ENCODE data around the gene ARNT2. TPM values are rescaled to one million over a fixed set of nuclear protein-coding genes. Genes with fewer than 3 reads are reported as not detected.

Gene ARNT2
- total RNA-seq, 1 donor from 2014 or later, result not detected

DNA sequence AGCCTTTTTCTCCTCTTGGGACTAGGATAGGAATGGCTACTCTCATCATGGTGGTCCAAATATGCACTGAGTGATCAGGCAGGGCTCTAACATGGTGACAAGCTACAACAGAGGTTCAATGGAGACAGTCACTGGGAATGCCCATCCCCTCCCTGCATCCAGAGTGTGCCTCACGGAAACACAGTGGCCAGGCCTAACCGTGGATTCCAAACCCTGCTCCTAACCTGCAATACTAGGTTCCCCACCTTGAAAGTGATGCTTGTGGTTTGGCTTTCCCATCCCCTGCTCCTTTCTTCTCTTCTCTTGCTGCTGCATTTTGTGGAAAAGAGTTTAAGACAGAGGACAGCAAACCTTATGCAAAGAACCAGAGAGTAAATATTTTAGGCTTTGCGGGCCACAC is 216.0 kb downstream of the ARNT2 start:
- no peak overlapping the region for H3K4me3 Mint-ChIP-seq
- intact Hi-C loops (cut with micrococcal nuclease), result no loop called here
- no peak for DNase-seq
- no peak overlapping the region for H3K27ac Mint-ChIP-seq
- peaks cover 24% of the 10 kb centered on the region for H3K27me3 Mint-ChIP-seq
- peaks cover 3% of the 10 kb centered on the region for H3K9me3 Mint-ChIP-seq
- no peaks in the 10 kb centered on the region for H3K36me3 Mint-ChIP-seq (ENCODE audit: low read depth)
- H3K4me1 Mint-ChIP-seq, result no peaks in the 10 kb centered on the region

DNA sequence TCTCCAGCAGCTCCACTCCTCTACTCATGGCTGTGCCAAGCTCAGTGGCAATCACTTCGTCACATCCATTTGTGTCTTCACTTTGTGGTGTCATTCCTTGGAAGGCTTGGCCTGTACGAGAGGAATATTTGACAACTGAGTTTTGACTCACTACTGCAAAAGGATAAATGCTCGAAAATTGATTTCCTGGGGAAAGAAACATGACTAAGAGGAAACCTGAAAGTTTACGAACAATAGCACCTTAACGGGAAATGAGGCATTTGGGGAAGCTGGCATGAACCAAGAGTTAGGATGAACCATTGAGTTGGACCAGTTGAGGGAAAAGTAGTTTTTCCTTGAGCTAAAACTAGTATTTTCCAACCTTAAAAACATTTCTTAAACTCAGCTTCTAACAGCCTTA is 216.7 kb downstream of the ARNT2 start:
- no peak for DNase-seq
- Mint-ChIP-seq H3K27ac (no peak overlapping the region), H3K9me3 (peaks cover 3% of the 10 kb centered on the region), H3K4me3 (no peak overlapping the region), H3K36me3 (ENCODE audit: low read depth) (no peaks in the 10 kb centered on the region), H3K27me3 (peaks cover 24% of the 10 kb centered on the region), H3K4me1 (no peaks in the 10 kb centered on the region)
- intact Hi-C loops (cut with micrococcal nuclease), result no loop called here

DNA sequence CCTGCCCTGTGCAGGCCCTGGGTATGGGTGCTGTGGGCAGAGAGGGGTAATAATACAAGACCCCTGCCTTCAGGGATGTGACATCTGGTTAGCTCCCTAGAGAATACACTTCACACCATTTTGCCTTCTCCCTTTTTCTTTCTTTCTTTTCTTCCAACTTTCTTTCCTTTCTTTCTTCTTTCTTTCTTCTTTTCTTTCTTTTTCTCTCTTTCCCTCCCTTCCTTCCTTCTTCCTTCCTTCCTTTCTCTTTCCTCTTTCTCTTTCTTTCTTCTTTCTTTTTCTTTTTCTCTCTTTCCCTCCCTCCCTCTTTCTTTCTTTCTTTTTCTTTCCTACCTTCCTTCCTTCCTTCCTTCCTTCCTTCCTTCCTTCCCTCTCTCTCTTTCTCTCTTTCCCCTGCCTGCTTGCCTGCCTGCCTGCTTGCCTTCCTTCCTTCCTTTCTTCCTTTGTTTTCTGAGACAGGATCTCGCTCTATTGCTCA is 222.5 kb downstream of the ARNT2 start:
- Mint-ChIP-seq H3K27me3 (peaks cover 4% of the 10 kb centered on the region), H3K27ac (no peak overlapping the region), H3K4me3 (no peak overlapping the region), H3K4me1 (no peaks in the 10 kb centered on the region), H3K9me3 (peaks cover 3% of the 10 kb centered on the region), H3K36me3 (ENCODE audit: low read depth) (no peaks in the 10 kb centered on the region)
- no peak for DNase-seq
- intact Hi-C loops (cut with micrococcal nuclease), result no loop called here

DNA sequence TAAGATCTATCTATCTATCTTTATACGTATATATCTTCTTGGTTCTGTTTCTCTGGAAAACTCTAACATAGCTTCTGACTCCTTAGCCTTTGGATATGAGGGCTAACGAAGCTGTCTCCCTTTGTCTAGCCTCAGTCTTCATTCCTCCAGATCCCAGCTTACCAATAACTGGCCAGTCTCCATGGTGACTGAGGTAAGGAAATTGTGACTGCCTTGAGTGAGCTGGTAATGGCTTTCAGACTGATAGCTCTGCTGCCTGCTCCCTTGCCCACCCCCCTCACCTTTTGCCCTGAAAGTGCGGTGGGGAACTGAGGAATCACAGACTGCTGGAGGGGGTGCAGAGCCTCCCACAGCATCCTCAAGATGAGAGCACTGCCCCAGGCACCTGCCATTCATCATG is 225.2 kb downstream of the ARNT2 start:
- no peak for DNase-seq
- intact Hi-C loops (cut with micrococcal nuclease), result no loop called here
- H3K27ac Mint-ChIP-seq, result no peak overlapping the region
- H3K36me3 Mint-ChIP-seq (ENCODE audit: low read depth), result no peaks in the 10 kb centered on the region
- H3K27me3 Mint-ChIP-seq, result peaks cover 2% of the 10 kb centered on the region
- H3K4me3 Mint-ChIP-seq, result no peak overlapping the region
- no peaks in the 10 kb centered on the region for H3K9me3 Mint-ChIP-seq
- H3K4me1 Mint-ChIP-seq, result no peaks in the 10 kb centered on the region

DNA sequence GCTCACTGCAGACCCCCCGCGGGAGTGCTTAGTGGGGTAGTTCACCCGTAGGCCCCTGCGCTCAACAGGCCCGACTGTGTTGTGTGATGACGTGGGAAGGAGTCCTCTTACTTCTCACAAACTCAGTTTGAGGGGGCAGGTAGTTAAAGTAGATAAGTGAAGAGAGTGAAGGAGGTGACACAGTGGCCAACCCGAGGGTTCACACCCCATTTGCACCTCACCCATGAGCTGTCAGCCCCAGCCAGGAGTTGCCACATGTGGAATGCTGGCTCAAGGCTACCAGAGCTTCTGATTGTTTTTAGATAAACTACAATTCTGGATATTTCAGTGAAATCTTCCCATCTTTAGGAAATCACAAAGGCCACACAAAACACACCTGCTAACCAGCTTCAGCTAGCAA is 226.8 kb downstream of the ARNT2 start:
- H3K27ac Mint-ChIP-seq, result no peak overlapping the region

DNA sequence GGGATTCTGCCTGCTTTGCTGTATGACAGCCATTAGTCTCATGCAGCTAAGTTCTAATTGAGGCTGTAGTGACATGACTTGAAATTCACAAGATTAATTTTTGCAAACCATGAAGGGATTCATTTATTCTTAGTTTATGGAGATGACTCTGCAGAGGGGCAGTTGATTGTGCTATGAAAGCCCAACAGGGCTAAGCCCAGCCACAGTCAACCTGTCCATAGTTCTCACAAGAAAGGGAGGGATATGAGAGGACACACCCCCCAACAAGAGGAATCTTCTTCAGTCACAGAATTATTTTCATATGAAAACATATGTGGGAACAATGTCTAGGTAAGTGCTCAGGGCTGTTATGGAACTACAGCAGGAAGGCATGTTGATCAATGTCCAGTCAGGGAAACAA is 229.0 kb downstream of the ARNT2 start:
- Mint-ChIP-seq H3K36me3 (ENCODE audit: low read depth) (no peaks in the 10 kb centered on the region), H3K4me1 (no peaks in the 10 kb centered on the region), H3K9me3 (no peaks in the 10 kb centered on the region), H3K4me3 (no peak overlapping the region), H3K27ac (no peak overlapping the region), H3K27me3 (peaks cover 10% of the 10 kb centered on the region)
- DNase-seq, result no peak
- intact Hi-C loops (cut with micrococcal nuclease), result no loop called here

More for the DNA sequence above, 226.8 kb downstream of the ARNT2 start:
- Mint-ChIP-seq H3K9me3 (no peaks in the 10 kb centered on the region), H3K36me3 (ENCODE audit: low read depth) (no peaks in the 10 kb centered on the region), H3K4me3 (no peak overlapping the region), H3K4me1 (no peaks in the 10 kb centered on the region), H3K27me3 (peaks cover 9% of the 10 kb centered on the region)
- no peak for DNase-seq
- intact Hi-C loops (cut with micrococcal nuclease), result no loop called here

DNA sequence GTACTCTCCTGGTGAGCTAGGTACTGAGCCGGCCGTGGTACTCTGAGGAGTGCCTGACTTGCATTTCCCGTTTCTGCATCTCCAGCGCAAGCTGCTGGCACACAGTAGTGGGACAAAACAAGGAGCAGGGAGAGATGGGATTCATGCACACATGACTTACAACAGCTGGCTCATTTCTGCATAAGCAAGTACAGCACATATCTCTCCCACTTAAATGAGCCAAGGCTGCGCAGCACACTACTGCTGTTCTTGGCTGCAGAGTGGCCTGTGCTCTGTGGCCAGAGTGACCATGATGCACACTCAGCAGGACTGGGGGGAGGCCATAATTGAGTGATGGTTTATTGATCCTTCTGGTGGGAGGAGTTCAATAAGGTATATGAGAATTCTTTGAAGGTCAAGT is 231.8 kb downstream of the ARNT2 start:
- Mint-ChIP-seq H3K27ac (no peak overlapping the region), H3K36me3 (ENCODE audit: low read depth) (no peaks in the 10 kb centered on the region), H3K4me1 (no peaks in the 10 kb centered on the region), H3K27me3 (peaks cover 10% of the 10 kb centered on the region), H3K9me3 (no peaks in the 10 kb centered on the region), H3K4me3 (no peak overlapping the region)
- intact Hi-C loops (cut with micrococcal nuclease), result no loop called here
- DNase-seq, result no peak

DNA sequence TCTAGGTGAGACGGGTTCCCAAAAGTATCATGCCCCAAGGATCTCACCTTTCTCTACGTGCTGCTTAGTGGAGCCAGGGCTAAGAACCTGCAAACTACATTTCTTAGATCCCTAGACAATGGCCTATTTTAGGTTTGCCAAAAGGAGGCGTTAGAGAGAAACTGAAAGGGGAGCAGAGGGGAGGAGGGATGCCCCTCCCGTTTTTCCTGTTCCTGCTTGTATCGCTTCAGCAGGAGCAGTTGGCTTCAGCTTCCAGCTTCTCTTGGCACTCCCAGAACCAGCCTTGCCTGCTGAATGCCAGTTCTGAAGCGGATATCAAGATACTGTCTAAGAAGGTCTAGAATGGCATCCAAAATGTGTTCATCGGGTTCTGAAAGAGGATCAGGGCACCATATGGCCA is 232.5 kb downstream of the ARNT2 start:
- Mint-ChIP-seq H3K27me3 (peaks cover 10% of the 10 kb centered on the region), H3K4me1 (no peaks in the 10 kb centered on the region), H3K27ac (no peak overlapping the region), H3K9me3 (no peaks in the 10 kb centered on the region), H3K36me3 (ENCODE audit: low read depth) (no peaks in the 10 kb centered on the region), H3K4me3 (no peak overlapping the region)
- DNase-seq, result no peak
- intact Hi-C loops (cut with micrococcal nuclease), result no loop called here

DNA sequence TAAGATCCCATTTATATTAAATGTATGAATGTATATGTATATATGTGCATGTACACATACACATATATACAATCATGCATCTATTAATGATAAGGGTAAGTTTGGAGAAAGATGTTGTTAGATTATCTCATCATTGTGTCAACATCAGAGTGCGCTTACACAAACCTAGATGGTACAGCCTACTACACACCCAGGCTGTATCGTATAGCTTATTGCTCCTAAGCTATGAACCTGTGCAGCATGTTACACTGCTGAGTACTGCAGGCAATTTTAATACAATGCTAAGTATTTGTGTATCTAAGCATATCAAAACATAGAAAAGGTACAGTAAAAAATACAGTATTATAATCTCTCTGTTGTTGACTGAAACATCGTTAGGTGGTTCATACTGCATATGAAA is 233.6 kb downstream of the ARNT2 start:
- Mint-ChIP-seq H3K9me3 (no peaks in the 10 kb centered on the region), H3K4me1 (no peaks in the 10 kb centered on the region), H3K4me3 (no peak overlapping the region), H3K36me3 (ENCODE audit: low read depth) (no peaks in the 10 kb centered on the region), H3K27ac (no peak overlapping the region), H3K27me3 (peaks cover 10% of the 10 kb centered on the region)
- intact Hi-C loops (cut with micrococcal nuclease), result no loop called here
- no peak for DNase-seq

DNA sequence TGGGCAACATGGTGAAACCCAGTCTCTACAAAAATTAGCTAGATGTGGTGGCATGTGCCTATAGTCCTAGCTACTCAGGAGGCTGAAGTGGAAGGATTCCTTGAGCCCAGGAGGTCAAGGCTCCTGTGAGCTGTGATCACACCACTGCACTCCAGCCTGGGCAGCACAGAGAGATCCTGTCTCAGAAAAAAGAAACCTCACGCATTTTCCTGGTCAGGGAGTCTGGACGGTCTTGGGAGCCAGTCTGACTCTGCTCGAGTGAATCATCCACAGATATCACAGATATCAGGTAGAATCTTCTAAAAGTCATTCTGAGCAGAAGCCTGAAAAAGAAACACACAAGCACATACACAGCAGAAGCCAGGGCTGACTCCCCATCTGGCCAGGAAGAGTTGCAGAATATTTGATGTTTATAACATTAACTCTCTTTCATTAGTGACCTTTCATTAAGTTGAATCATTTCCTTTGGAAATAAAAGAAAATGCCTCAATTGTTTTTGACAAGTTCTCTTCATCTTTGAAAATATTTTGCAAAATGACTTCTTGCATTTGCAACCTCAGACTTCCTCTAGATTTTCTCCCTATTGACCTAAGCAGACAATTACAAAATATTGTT is 234.5 kb downstream of the ARNT2 start:
- no peak overlapping the region for H3K27ac Mint-ChIP-seq
- no peaks in the 10 kb centered on the region for H3K4me1 Mint-ChIP-seq
- intact Hi-C loops (cut with micrococcal nuclease), result no loop called here
- peaks cover 12% of the 10 kb centered on the region for H3K27me3 Mint-ChIP-seq
- H3K4me3 Mint-ChIP-seq, result no peak overlapping the region
- H3K9me3 Mint-ChIP-seq, result no peaks in the 10 kb centered on the region
- H3K36me3 Mint-ChIP-seq (ENCODE audit: low read depth), result no peaks in the 10 kb centered on the region
- DNase-seq, result no peak

DNA sequence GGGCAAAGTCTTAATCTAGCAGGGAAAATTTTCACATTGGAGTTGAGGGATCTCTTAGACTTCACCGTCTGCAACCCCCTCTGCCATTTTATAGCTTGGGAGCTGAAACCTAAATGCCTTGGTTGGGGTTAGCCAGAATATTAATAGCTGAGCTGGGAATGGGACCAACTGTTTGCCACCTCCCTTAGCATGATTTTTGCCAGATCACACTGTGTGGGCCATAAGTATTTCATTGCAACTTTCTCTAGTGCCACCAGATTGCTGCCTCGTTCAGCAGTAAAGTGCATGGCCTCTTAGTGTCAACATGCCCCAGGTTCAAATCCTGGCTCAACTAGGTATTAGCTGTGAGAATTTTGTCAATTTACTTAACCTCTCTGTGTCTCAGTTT is 235.0 kb downstream of the ARNT2 start:
- Mint-ChIP-seq H3K4me1 (no peaks in the 10 kb centered on the region), H3K27ac (no peak overlapping the region), H3K27me3 (peaks cover 13% of the 10 kb centered on the region), H3K36me3 (ENCODE audit: low read depth) (no peaks in the 10 kb centered on the region), H3K4me3 (no peak overlapping the region), H3K9me3 (no peaks in the 10 kb centered on the region)
- intact Hi-C loops (cut with micrococcal nuclease), result no loop called here
- no peak for DNase-seq

DNA sequence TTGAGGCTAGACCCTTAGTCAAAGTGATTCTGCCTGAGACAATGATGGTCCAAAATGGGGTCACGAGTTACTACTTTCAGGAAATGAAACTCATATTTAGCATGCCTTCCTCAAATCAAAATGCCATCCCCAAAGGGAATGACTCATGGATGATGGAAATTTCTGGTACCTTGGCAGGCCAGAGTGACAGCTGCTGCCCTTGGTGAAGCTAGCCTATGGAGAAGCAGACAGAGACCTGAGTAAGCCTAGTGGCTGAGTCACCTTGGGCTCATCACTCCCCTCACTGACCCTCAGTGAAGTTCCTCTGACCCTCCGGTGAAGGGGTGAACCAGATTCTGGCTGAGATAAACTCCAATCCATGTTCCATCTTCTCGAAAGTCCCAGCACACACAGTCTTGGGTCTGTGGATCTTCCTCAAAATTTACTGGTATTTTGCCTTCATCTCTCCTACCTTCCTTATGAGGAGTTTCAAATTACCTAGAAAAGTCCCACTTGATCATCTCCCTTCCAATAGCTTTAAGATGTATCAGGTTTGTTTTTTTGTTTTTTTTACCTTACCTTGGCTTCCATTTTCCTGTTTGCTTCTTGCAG is 236.4 kb downstream of the ARNT2 start:
- no peaks in the 10 kb centered on the region for H3K36me3 Mint-ChIP-seq (ENCODE audit: low read depth)
- H3K27me3 Mint-ChIP-seq, result peaks cover 6% of the 10 kb centered on the region
- no peak for DNase-seq
- peaks cover 4% of the 10 kb centered on the region for H3K4me1 Mint-ChIP-seq
- no peak overlapping the region for H3K27ac Mint-ChIP-seq
- H3K4me3 Mint-ChIP-seq, result no peak overlapping the region
- intact Hi-C loops (cut with micrococcal nuclease), result no loop called here
- H3K9me3 Mint-ChIP-seq, result no peaks in the 10 kb centered on the region

DNA sequence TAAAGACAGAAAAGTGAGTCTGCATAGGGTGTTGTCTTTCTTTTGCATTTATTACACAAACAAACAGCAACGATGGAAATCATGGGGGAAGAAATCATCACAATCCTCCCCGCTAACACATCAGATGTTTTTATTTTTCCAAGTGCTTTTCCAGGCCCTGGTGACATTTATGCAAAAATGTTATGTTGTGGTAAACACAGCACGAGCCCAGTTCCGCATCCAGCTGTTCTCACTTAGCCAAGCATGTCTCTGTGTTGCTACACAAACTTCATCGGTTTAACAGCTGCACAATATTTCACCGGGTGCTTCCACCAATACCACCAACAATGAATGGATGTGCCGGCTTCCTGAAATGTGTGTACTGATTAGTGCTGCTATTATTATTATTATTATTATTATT is 237.2 kb downstream of the ARNT2 start:
- H3K27me3 Mint-ChIP-seq, result peaks cover 4% of the 10 kb centered on the region
- intact Hi-C loops (cut with micrococcal nuclease), result no loop called here
- H3K27ac Mint-ChIP-seq, result no peak overlapping the region
- no peak for DNase-seq
- H3K36me3 Mint-ChIP-seq (ENCODE audit: low read depth), result no peaks in the 10 kb centered on the region
- no peak overlapping the region for H3K4me3 Mint-ChIP-seq
- H3K9me3 Mint-ChIP-seq, result no peaks in the 10 kb centered on the region
- H3K4me1 Mint-ChIP-seq, result peaks cover 4% of the 10 kb centered on the region

DNA sequence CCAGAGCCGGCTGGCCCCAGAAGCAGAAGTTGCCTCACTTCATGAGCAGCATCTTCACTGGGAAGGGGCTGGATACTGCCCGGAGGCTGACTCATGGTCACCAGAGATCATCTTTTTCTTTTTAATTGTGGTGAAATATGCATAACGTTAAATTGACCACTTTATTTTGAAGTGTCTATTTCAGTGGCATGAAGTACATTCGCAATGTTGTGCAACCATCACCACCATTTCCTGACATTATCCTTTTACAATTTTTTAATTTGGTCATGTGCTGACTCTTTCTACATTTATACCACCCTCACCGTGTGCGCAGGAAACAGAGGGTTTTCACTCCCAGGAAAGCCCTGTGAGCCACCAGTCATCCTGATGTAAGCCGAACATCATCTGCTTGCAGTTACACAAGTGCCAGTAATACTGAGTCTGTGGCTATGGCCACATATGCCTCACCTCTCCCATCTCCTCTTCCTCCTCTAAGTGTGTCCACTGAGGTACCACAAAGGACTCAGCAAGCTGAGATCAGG is 239.3 kb downstream of the ARNT2 start:
- no peak for DNase-seq
- intact Hi-C loops (cut with micrococcal nuclease), result no loop called here
- Mint-ChIP-seq H3K27ac (no peak overlapping the region), H3K27me3 (peaks cover 3% of the 10 kb centered on the region), H3K9me3 (no peaks in the 10 kb centered on the region), H3K36me3 (ENCODE audit: low read depth) (no peaks in the 10 kb centered on the region), H3K4me1 (peaks cover 4% of the 10 kb centered on the region), H3K4me3 (no peak overlapping the region)
